Measurements from ENCODE around the gene UBE2E2.

UBE2E2 gene

GRCh38 chr3:23199649-23200048 is 3.5 kb upstream of the UBE2E2 start:
- TF ChIP-seq, protein P1, sequence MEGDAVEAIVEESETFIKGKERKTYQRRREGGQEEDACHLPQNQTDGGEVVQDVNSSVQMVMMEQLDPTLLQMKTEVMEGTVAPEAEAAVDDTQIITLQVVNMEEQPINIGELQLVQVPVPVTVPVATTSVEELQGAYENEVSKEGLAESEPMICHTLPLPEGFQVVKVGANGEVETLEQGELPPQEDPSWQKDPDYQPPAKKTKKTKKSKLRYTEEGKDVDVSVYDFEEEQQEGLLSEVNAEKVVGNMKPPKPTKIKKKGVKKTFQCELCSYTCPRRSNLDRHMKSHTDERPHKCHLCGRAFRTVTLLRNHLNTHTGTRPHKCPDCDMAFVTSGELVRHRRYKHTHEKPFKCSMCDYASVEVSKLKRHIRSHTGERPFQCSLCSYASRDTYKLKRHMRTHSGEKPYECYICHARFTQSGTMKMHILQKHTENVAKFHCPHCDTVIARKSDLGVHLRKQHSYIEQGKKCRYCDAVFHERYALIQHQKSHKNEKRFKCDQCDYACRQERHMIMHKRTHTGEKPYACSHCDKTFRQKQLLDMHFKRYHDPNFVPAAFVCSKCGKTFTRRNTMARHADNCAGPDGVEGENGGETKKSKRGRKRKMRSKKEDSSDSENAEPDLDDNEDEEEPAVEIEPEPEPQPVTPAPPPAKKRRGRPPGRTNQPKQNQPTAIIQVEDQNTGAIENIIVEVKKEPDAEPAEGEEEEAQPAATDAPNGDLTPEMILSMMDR (IDR thresholded peaks at IDR 0.05): no peak

DNA sequence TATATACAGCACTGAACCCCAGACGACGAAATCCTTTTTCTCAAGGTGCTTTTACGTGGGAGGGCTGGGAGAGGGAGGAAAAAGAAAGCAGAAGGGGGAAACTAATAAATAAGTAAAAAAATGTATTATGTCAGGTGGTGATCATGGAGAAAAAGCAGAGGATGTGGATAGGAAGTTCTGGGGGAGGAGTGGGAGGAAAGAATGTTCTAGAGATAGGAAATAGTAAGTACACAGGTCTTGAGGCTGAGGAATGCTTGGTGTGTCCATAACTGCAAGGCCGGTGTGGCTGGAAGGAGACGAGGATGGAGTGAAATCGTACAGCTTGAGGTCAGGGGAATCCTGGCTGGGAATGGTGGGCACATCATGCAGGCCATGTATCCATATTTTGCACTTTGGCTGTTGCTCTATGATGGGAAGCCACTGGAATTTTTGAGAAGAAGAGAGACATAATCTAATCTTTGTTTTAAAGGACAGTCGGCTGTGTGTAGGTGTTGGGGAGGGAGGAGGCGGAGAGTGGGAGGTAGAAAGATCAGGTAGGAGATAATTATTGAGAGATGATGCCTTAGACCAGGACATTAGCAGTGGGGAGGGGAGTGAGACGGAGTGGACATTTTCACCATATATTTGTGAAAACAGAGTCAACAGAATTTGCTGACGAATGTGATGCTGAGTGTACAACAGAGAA is 1.8 kb upstream of the UBE2E2 start:
- TF ChIP-seq, protein P1 (IDR thresholded peaks at IDR 0.05): no peak

DNA sequence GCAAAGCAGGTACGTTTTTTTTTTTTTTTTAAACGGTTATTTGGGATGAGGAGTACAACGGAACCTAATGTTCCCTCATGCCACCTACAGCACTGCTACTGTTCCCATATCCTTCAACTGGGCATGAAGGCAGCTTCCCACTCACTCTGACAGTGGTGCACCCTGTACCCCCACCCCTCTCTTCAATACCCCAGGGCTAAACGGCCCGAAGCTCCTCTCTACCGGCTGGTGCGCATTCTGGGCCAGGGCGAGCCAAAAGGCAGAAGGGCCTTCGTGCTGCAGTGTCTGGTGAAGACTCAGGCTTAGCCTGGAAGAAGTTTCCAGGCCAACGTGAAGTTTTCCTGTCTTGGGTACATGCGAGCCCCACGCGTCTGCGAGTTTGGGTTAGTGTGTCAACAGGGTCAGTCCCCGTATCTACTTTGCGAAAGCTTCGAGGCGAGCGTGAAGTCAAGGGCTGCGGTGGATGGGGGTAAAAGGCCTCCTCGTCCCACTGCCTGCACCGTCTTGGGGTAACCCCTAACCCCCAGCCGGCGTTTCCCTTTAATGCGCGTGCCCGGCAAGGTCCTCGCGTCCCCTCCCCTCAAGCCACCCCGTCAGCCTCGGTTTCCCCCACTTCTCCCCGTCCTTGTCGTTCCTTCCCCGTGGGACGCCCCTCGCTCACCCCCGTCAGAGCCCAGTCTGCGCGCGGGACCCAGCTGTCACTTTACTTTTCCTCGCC is 765 bp upstream of the UBE2E2 start:
- TF ChIP-seq, protein P1 (IDR thresholded peaks at IDR 0.05): no peak

- TF ChIP-seq, protein P1 (IDR thresholded peaks at IDR 0.05): no peak
Measured at GRCh38 chr3:23203708-23204330, 692 bp downstream of the UBE2E2 start.

DNA sequence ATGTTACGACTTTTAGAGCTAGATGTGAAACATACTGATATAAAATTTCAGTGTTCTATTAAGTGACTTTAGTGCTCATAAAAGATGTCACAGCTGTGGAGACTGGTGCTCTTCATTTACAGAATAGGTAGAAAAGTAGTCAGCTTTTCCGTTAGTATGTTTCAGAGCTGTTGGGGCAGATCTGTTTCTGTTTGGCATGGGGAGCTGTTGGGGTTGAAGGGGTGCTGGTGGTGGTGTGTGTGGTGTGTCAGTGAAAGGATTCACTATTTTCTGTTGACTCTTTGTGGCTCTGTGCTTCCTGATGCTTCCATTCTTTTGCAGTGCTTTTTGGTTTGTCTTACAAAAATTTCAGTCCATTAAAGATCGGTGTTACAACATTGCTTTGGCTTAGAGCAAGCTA is 3.2 kb downstream of the UBE2E2 start:
- TF ChIP-seq, protein P1 (IDR thresholded peaks at IDR 0.05): no peak

GRCh38 chr3:23209103-23209502 is 6.0 kb downstream of the UBE2E2 start:
- TF ChIP-seq, protein P1 (IDR thresholded peaks at IDR 0.05): no peak

DNA sequence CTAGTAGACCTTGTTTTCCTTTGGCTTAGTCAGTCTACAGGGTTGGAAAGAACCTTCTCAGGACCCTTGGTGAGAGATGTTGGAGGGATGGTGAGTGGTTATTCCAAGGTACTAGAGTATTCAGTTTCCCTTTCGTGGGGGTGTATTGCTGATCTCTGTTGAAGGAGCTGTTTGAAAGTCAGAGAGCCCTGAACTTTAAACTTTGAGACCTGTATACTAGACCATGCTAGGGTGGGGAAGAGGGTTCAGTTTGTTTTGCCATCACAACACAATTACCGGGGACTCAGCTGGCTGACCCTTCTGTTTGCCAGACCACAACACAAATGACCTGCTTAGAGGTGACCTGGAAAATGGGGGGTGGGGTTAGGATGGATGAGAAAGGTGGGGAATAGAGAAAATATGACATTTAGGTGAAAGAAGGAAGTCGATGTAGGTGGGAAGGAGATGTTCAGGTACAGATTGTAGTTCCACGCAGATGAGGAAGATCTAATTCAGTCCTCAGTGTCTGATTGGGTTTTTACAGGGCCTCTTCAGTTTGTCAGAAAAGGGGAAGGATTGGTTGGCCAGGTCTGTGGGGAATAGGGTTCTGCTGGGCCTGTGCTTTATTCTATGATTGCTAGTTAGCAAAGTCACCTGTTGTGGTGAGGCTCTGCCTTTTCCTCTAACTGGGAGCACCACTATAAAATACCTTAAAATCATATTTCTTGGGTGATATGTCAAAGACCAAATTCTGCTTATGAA is 6.8 kb downstream of the UBE2E2 start:
- TF ChIP-seq, protein P1 (IDR thresholded peaks at IDR 0.05): no peak

Data from LNCAP (cell line).